ENCODE measurements around the gene HIF1A. TPM values are rescaled to one million over a fixed set of nuclear protein-coding genes. Genes with fewer than 3 reads are reported as not detected.
A peak's percentile ranks its signal among the peaks of the same experiment; 100 is the strongest.

HIF1A gene
- total and polyA plus RNA-seq, 11 donors = 12.8 to 157 (median 72.8) TPM

- Histone ChIP-seq H3K4me3 (no peak overlapping the region), H3K36me3 (no peaks in the 10 kb centered on the region), H3K27ac (peak overlapping the region in 1 of 12 donors; percentile 91), H3K4me1 (peaks cover 0 to 56% (median 3%) of the 10 kb centered on the region in 12 donors), H3K9me3 (no peaks in the 10 kb centered on the region), H3K27me3 (no peaks in the 10 kb centered on the region)
- TF ChIP-seq CTCF (IDR thresholded peaks at IDR 0.05) (no peak), POLR2A (IDR thresholded peaks at IDR 0.05) (no peak)
- intact Hi-C loops (cut with DNase I) = no loop called here
- ATAC-seq (peak in 2 of 4 donors; percentile 29 to 45), DNase-seq (no peak)
- 76 to 89% (median 82%) methylated on average over 7 of the region's 7 CpGs for WGBS, 4 donors
These were observed 31.9 kb upstream of the HIF1A start for GRCh38 chr14:61663312-61663979.

DNA sequence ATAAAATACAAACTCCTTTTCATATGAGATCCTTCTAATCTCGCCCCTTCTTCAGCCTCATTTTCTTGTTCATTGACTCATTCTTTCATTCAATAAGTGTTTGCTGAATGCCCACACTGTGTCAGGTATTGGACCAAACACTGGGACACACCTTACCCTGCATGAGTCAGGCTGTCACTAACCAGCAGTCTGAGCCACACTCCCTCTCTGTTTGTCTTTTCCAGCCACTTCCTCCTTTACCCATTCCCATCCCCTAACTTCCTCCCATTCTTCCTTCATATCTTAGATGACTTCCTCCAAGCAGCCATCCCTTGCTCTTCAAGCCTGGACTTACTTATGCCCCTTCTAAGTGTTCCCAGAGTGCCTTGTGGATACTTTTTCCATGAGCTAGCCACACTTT is 27.0 kb upstream of the HIF1A start:
- Histone ChIP-seq H3K4me1 (peaks cover 0 to 35% (median 0%) of the 10 kb centered on the region in 12 donors), H3K4me3 (no peak overlapping the region), H3K27ac (no peak overlapping the region), H3K36me3 (no peaks in the 10 kb centered on the region), H3K27me3 (no peaks in the 10 kb centered on the region), H3K9me3 (no peaks in the 10 kb centered on the region)
- ATAC-seq (peak in 1 of 4 donors; percentile 39), DNase-seq (no peak)
- intact Hi-C loops (cut with DNase I) = no loop called here
- no peak for TF ChIP-seq CTCF (IDR thresholded peaks at IDR 0.05)
- WGBS, 4 donors = 93 to 100% (median 96%) methylated on average over 1 of the region's 1 CpG

GRCh38 chr14:61670576-61670975 is 24.7 kb upstream of the HIF1A start:
- Histone ChIP-seq H3K9me3 (no peaks in the 10 kb centered on the region), H3K27me3 (no peaks in the 10 kb centered on the region), H3K27ac (peak overlapping the region in 1 of 12 donors; percentile 76), H3K36me3 (no peaks in the 10 kb centered on the region), H3K4me1 (peaks cover 0 to 26% (median 0%) of the 10 kb centered on the region in 12 donors), H3K4me3 (no peak overlapping the region)
- DNase-seq = no peak
- intact Hi-C loops (cut with DNase I) = no loop called here
- WGBS, 4 donors = 51 to 57% (median 54%) methylated on average over 7 of the region's 7 CpGs
- ATAC-seq = no peak
- TF ChIP-seq CTCF (IDR thresholded peaks at IDR 0.05) = no peak
- no peak for TF ChIP-seq POLR2A (IDR thresholded peaks at IDR 0.05)

- Histone ChIP-seq H3K4me3 (no peak overlapping the region), H3K27me3 (no peaks in the 10 kb centered on the region), H3K27ac (peak overlapping the region in 1 of 12 donors; percentile 76), H3K4me1 (peaks cover 0 to 26% (median 0%) of the 10 kb centered on the region in 12 donors), H3K9me3 (no peaks in the 10 kb centered on the region), H3K36me3 (no peaks in the 10 kb centered on the region)
- 35 to 47% (median 40%) methylated on average over 3 of the region's 3 CpGs for WGBS, 4 donors
- ATAC-seq = no peak
- intact Hi-C loops (cut with DNase I) = no loop called here
- DNase-seq = no peak
- TF ChIP-seq POLR2A (IDR thresholded peaks at IDR 0.05) (no peak), CTCF (IDR thresholded peaks at IDR 0.05) (no peak)
These were observed 24.2 kb upstream of the HIF1A start for GRCh38 chr14:61671082-61671481.

Measured in heart left ventricle (tissue), 16 donors.